ENCODE measurements around the gene TAAR9.

The TAAR9 gene

GRCh38 chr6:132511831-132512220 lies 26.3 kb upstream of the TAAR9 start:
- Histone ChIP-seq H3K36me3 (ENCODE audit: insufficient read depth) (no peaks in the 10 kb centered on the region), H3K4me2 (peak overlapping the region; percentile 85), H3K27me3 (ENCODE audit: insufficient read depth, low read depth) (no peaks in the 10 kb centered on the region), H3K79me2 (ENCODE audit: insufficient read depth, low read depth) (peaks cover 25% of the 10 kb centered on the region; the same call in 1 of the 2 replicates), H2AFZ (ENCODE audit: low read depth) (no peak overlapping the region), H3K4me1 (ENCODE audit: low read depth, poor library complexity, severe bottlenecking) (peaks cover 34% of the 10 kb centered on the region), H3K27ac (no peak overlapping the region), H3K9ac (peak overlapping the region; percentile 51; the same call in 1 of the 2 replicates), H3K4me3 (IDR thresholded peaks at IDR 0.05; ENCODE audit: insufficient read depth, low read depth, low read length) (no peak overlapping the region), H4K20me1 (ENCODE audit: insufficient read depth) (no peaks in the 10 kb centered on the region)
- no peak for TF ChIP-seq CTCF (conservative IDR thresholded peaks at IDR 0.05; ENCODE audit: low read depth, low read length)

GRCh38 chr6:132512342-132512637 lies 25.8 kb upstream of the TAAR9 start:
- TF ChIP-seq CTCF (conservative IDR thresholded peaks at IDR 0.05; ENCODE audit: low read depth, low read length), result no peak
- Histone ChIP-seq H3K27ac (no peak overlapping the region), H2AFZ (ENCODE audit: low read depth) (peak overlapping the region; percentile 78)

GRCh38 chr6:132512638-132513632 lies 25.1 kb upstream of the TAAR9 start, which contains the start of gene STX7:
TSS of gene STX7 (minus strand) at chr6:132513116. CDS start at chr6:132503530, 9,586 bp downstream.
- Histone ChIP-seq H3K79me2 (ENCODE audit: insufficient read depth, low read depth) (peaks cover 25% of the 10 kb centered on the region; the same call in 1 of the 2 replicates), H4K20me1 (ENCODE audit: insufficient read depth) (no peaks in the 10 kb centered on the region), H3K9ac (peak within 1 kb of the TSS; percentile 51), H2AFZ (ENCODE audit: low read depth) (peak within 1 kb of the TSS; percentile 78), H3K4me1 (ENCODE audit: low read depth, poor library complexity, severe bottlenecking) (peaks cover 34% of the 10 kb centered on the region), H3K36me3 (ENCODE audit: insufficient read depth) (no peaks in the 10 kb centered on the region), H3K4me3 (IDR thresholded peaks at IDR 0.05; ENCODE audit: insufficient read depth, low read depth, low read length) (peak within 1 kb of the TSS; percentile 29), H3K4me2 (peak within 1 kb of the TSS; percentile 85), H3K27me3 (ENCODE audit: insufficient read depth, low read depth) (no peaks in the 10 kb centered on the region), H3K27ac (0 out of 2 replicates have a peak within 1 kb of the TSS, but pooled peaks have one; percentile 2)
- no peak for TF ChIP-seq CTCF (conservative IDR thresholded peaks at IDR 0.05; ENCODE audit: low read depth, low read length)

More at GRCh38 chr6:132512342-132512637, 25.8 kb upstream of the TAAR9 start:
- peaks cover 34% of the 10 kb centered on the region for H3K4me1 ChIP-seq (ENCODE audit: low read depth, poor library complexity, severe bottlenecking)
- H3K4me3 ChIP-seq (IDR thresholded peaks at IDR 0.05; ENCODE audit: insufficient read depth, low read depth, low read length), result no peak overlapping the region
- no peaks in the 10 kb centered on the region for H3K27me3 ChIP-seq (ENCODE audit: insufficient read depth, low read depth)
- peak overlapping the region; percentile 51 for H3K9ac ChIP-seq
- H3K36me3 ChIP-seq (ENCODE audit: insufficient read depth), result no peaks in the 10 kb centered on the region
- H3K4me2 ChIP-seq, result peak overlapping the region; percentile 85
- peaks cover 25% of the 10 kb centered on the region; the same call in 1 of the 2 replicates for H3K79me2 ChIP-seq (ENCODE audit: insufficient read depth, low read depth)
- no peaks in the 10 kb centered on the region for H4K20me1 ChIP-seq (ENCODE audit: insufficient read depth)

- no peak for TF ChIP-seq CTCF (conservative IDR thresholded peaks at IDR 0.05; ENCODE audit: low read depth, low read length)
- H3K9ac ChIP-seq, result no peak overlapping the region
- H3K4me1 ChIP-seq (ENCODE audit: low read depth, poor library complexity, severe bottlenecking), result peaks cover 34% of the 10 kb centered on the region
- H3K27ac ChIP-seq, result no peak overlapping the region
- H3K79me2 ChIP-seq (ENCODE audit: insufficient read depth, low read depth), result peaks cover 25% of the 10 kb centered on the region; the same call in 1 of the 2 replicates
- H2AFZ ChIP-seq (ENCODE audit: low read depth), result peak overlapping the region; percentile 78
- no peaks in the 10 kb centered on the region for H4K20me1 ChIP-seq (ENCODE audit: insufficient read depth)
- H3K4me3 ChIP-seq (IDR thresholded peaks at IDR 0.05; ENCODE audit: insufficient read depth, low read depth, low read length), result no peak overlapping the region
- H3K36me3 ChIP-seq (ENCODE audit: insufficient read depth), result no peaks in the 10 kb centered on the region
- peak overlapping the region; percentile 83 for H3K4me2 ChIP-seq
- H3K27me3 ChIP-seq (ENCODE audit: insufficient read depth, low read depth), result no peaks in the 10 kb centered on the region
These were observed 24.1 kb upstream of the TAAR9 start for GRCh38 chr6:132513831-132514545.
